SK-MEL-5 (cell line): ENCODE measurements around the gene PSTPIP2. TPM values are rescaled to one million over a fixed set of nuclear protein-coding genes. Genes with fewer than 3 reads are reported as not detected.

Source experiments
- DNase-seq: peaks from one replicate; pipeline ENCODE4 v3.0.0-alpha.2; 2016; ENCODE audit warnings: low read depth, low spot score
- in situ Hi-C: cut with HindIII; loops from 2 replicates; pipeline ENCODE4 v1.10.0; 2016; ENCODE audit warnings: low sequenced_read_pairs, high pct_unique_total_duplicates, low pct_unique_long_range_greater_than_20kb
- total RNA-seq: library from RNA; depleted of rRNA; stranded (reverse); fragments of >200 nt; shearing (Covaris generic); gene quantifications from 2 replicates; pipeline ENCODE4 v1.2.3, GENCODE V29; 2014

PSTPIP2 gene
- total RNA-seq, 1 experiment from 2014 or later: 0.18 TPM

- no peak for DNase-seq
- in situ Hi-C loops: no loop called here
Measured at GRCh38 chr18:46072959-46073358, 899 bp upstream of the PSTPIP2 start.

DNA sequence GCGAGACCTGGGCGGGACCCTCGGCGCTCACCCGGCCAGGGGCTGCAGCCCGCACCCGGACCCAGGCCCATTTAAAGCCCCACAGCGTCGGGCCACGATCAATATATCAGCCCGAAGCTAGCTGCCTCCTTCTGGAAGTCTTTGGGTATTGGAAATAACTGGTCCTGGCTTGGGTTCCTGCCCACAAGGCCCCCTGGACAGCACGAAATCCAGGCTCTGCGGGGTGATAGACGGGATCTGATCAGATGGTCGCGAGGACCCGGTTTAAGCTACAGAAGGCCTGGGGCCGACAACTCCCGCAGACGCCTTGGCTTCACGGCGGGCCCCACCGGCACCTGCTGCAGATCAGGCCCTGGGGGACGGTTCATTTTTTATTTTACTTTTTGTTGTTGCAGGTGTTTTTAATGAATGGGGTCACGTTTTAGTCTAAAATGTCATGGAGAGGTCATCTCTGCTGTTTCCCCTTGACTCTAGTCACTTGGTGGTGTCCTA lies 362 bp upstream of the PSTPIP2 start:
- in situ Hi-C loops: no loop called here
- no peak for DNase-seq

DNA sequence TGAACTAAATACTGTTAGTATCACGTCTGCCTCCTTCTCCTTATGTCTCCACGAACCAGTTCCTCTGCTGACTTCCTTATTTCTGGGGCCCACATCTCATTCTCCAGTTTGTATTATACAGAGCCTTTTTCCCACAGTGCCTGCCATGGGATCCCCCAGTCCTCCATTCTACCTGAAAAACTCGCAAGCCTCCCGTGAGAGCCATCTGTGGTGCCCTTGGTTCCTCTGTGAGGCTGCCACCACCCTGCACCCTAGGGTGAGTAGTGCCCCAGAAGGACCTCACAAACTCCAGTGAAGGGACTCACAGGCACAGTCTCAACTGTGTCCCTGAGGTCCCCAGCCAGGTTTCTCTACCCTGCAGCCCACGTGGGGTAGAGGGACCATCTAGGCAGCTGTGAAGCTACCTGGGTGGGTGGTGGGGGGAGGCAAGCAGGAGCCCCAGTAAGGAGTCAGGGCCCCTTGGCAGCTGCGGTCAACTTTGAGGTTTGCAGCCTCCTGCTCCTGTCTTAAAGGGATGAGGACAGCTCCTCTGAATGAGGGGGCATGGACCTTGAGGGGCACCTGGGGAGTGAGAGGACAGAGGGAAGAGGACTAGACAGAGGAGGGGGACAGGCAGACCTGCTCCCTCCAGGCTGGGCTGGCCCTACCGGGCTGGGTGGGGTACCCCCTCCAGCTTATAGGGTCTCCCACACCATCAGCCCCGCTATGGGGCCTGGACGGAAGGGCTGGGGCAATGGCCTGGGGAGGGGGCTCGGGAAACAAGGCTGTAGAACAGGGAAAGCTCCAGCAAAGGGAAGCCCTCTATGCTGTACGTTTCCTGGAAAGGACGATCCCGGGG lies 1.0 kb downstream of the PSTPIP2 start:
- in situ Hi-C loops: no loop called here
- no peak for DNase-seq

GRCh38 chr18:46070232-46070631 lies 1.8 kb downstream of the PSTPIP2 start:
- no peak for DNase-seq
- in situ Hi-C loops: no loop called here

- in situ Hi-C loops: no loop called here
Measured at GRCh38 chr18:46069524-46069923, 2.5 kb downstream of the PSTPIP2 start.

GRCh38 chr18:46068763-46069162 lies 3.3 kb downstream of the PSTPIP2 start:
- DNase-seq: no peak
- in situ Hi-C loops: no loop called here

More at GRCh38 chr18:46069524-46069923, 2.5 kb downstream of the PSTPIP2 start:
- DNase-seq: no peak

DNA sequence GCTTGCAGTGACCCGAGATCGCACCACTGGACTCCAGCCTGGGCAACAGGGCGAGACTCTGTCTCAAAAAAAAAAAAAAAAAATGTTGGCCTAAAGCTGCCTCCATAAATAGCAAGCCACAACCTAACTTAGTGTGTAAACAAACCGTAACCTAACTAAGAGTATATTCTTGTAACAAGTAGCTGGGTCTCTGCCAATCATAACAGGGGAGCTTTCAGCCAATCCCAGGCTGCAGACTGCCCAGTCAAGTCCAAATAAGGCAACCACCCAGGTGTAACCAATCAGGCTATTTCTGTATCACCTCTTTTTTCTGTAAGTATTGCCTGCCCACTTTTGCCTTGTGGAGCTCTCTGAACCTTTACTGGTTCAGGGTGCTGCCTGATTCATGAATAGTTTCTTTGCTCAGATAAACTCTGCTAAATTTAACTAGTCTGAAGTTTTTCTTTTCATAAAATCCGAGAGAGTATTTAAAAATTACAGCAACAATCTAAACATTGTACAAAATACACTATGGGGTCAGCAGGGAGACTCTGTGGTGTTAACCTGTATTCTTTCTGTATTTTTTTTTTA lies 4.5 kb downstream of the PSTPIP2 start:
- no peak for DNase-seq
- in situ Hi-C loops: no loop called here

GRCh38 chr18:46062781-46063180 lies 9.3 kb downstream of the PSTPIP2 start:
- DNase-seq: no peak
- in situ Hi-C loops: no loop called here

GRCh38 chr18:46061796-46062195 lies 10.3 kb downstream of the PSTPIP2 start:
- no peak for DNase-seq
- in situ Hi-C loops: no loop called here

GRCh38 chr18:46061387-46061786 lies 10.7 kb downstream of the PSTPIP2 start:
- DNase-seq: no peak
- in situ Hi-C loops: no loop called here

DNA sequence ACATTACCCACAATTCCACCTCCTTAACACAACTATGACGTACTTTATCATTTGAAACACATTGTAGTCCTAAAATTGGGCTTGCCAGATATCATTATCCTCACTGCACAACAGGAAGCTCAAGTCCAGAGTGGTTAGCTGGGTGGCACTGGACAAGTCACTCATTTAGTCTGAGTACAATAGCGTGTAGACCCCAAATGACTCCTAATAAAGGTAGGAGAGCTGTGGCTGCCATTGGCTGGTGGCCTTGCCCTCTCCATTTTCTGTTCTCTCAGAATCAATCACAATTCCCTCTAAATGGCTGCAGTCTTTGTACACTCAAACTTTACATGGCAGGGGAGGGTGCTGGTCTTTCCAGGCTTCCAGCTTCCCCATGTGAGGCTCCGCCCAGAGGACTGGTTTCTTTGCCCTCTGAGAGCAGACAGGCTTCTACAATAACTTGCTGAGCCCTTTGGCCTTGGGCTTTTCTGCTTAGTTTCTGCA lies 11.7 kb downstream of the PSTPIP2 start:
- in situ Hi-C loops: no loop called here
- no peak for DNase-seq

DNA sequence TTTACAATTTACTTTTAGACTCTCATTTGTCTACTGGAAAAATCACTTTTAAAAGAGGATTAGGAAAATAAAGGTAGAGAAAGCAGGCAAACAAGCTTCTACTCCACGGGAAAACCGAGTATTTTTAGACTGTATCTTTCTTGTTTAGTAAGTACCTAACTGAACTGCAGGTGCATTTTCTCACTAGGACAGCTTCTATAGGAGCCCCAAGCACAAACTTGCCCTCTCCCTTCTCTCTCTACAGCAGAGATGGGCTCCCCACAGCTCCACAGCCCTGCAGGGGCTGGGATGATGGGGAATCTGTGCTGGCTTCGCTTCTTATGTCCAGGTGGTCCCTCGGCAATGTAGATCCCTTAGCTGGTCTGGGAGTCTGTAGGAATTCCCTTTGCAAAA lies 16.2 kb downstream of the PSTPIP2 start:
- no peak for DNase-seq
- in situ Hi-C loops: no loop called here

- in situ Hi-C loops: no loop called here
- no peak for DNase-seq
Measured at GRCh38 chr18:46054956-46055837, 16.9 kb downstream of the PSTPIP2 start.

DNA sequence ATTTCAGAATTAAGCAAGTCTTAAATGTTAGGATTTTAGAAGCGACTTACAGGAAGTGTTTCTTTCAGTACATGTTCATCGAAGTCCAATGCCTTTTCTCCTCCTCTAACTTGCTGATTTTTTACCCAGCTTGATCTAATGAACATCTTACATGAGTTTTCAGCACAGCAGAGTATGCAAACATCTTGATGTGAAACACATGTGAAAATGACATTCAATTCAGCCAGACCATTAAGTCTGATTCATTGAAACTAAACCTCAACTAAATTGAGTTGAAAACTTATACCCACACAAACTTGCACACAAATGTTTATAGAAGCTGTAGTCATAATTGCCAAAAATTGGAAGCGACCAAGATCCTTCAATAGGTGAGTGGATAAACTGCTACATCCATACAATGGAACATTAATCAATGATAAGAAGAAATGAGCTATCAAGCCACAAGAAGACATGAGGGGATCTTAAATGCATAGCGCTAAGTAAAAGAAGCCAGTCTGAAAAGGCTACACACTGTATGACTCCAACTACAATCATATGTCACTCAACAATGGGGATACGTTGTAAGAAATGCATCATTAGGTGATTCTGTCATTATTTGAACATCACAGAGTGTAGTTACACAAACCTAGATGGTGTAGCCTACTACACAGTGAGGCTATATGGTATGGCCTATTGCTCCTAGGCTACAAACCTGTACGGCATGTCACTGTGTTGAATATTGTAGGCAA lies 18.5 kb downstream of the PSTPIP2 start:
- in situ Hi-C loops: no loop called here
- DNase-seq: no peak

DNA sequence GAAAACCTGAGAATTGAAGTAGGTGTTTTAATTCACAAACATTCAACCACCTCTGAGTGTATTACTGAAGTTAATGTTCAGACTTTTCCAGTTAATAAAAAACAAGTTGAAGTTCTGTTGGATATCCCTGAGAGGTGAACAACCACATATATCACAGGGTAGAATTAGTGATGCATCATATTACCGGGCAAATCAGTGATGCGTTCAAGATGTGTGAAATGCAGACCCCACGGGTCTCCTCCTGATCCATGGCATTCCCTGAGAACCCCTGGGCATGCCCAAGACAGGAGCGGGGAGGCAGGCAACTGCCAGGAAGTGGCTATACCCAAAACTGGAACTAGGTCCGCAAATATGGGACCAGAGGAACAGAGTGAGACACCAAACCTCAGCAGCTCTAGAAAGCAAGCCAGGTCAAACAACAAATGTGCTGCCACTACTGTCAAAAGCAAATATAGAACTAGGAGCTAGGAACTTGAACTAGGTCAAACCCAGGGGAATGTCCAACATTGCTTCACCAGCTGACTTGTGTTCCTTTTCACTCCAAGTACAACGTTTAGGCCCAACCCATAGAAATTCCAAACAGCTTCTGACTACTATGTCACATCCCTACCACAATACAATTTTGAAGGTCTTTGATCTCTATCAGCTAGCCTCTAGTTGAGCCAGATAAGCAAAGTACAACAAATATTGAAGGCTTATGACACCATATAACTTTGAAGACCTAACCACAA lies 20.2 kb downstream of the PSTPIP2 start:
- in situ Hi-C loops: no loop called here
- DNase-seq: no peak

- no peak for DNase-seq
- in situ Hi-C loops: no loop called here
Measured at GRCh38 chr18:46050268-46050667, 21.8 kb downstream of the PSTPIP2 start.

- no peak for DNase-seq
Measured at GRCh38 chr18:46048641-46049040, 23.4 kb downstream of the PSTPIP2 start.

More at GRCh38 chr18:46048641-46049040, 23.4 kb downstream of the PSTPIP2 start:
- in situ Hi-C loops: no loop called here
